VCaP (cell line): ENCODE results near the gene SPATA2L.
A peak's percentile ranks its signal among the peaks of the same experiment; 100 is the strongest.
"Not testable (repeated sequence)": the region's sequence is repeated elsewhere in the genome, so short reads cannot be mapped to it uniquely, and the experiment has no call there.

ENCODE experiments used
- H3K27ac ChIP-seq: fragments of 450-650 bp; 2 replicates; pipeline ENCODE4 v1.5.1; 2017
- TF ChIP-seq, protein P1 (sequence below): fragments of 450-650 bp; conservative IDR thresholded peaks from 2 replicates; pipeline ENCODE4 v1.5.1; 2017; ENCODE audit warnings: mild to moderate bottlenecking, moderate library complexity

The SPATA2L gene

DNA sequence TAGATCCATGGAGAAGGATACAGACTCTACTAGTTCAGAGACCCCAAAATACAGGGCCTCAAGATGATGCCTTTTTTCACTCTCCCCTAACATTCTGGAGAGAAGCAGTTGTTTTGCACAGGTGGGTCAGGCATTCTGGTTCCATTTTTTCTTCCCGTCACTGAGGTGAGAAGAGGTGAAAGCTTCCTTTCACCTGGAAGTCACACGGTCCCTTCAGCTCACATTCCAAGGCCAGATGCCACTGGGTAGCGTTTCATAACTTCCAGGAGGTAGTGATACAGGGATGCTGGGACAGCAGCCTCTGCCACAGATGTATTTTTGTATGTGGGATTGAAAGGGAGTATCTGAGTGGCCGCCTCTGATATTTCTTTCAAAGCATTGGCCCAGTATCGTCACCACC is 13.1 kb downstream of the SPATA2L start:
- no peak overlapping the region for H3K27ac ChIP-seq
- TF ChIP-seq, protein P1, sequence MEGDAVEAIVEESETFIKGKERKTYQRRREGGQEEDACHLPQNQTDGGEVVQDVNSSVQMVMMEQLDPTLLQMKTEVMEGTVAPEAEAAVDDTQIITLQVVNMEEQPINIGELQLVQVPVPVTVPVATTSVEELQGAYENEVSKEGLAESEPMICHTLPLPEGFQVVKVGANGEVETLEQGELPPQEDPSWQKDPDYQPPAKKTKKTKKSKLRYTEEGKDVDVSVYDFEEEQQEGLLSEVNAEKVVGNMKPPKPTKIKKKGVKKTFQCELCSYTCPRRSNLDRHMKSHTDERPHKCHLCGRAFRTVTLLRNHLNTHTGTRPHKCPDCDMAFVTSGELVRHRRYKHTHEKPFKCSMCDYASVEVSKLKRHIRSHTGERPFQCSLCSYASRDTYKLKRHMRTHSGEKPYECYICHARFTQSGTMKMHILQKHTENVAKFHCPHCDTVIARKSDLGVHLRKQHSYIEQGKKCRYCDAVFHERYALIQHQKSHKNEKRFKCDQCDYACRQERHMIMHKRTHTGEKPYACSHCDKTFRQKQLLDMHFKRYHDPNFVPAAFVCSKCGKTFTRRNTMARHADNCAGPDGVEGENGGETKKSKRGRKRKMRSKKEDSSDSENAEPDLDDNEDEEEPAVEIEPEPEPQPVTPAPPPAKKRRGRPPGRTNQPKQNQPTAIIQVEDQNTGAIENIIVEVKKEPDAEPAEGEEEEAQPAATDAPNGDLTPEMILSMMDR = no peak

DNA sequence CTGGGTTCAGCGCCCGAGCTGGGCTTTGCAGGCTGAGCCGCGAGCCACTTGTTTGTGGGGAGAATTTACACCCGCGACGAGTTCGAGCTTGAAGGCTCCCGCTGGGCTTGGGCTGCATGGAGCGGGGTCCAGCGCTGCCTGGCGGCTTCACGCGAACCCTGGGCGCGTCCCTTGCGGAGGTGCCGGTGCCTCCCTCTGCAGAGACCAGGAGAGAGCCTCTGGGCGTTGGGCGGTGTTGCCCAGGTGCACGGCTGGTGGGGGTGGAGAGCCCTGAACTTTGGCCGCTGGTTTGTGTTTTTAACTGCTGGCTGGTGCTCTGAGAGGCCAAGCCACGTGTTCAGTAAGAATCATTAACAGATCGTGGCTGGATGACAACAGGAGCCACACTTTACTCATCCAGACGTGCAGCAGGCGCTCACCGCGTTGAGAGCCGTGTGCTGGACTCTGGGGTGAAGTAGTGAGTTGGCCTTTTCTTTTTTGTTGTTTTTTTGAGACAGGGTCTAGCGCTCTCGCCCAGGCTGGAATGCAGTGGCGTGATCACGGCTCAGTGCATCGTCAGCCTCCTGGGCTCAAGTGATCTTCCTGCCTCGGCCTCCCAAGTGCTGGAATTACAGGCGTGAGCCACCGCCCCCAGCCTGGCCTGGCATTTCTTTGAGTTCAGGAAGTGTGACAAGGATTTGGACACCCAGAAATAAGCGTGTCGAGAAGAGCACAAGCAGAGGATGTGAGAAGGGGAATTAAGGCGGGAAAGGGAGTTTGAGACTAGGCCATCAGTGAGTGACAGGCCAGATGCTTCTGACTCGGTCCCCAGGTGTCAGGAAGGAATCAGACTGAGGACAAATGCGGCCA is 14.2 kb downstream of the SPATA2L start:
- H3K27ac ChIP-seq = peak overlapping the region; percentile 59
- TF ChIP-seq, protein P1 = no peak

DNA sequence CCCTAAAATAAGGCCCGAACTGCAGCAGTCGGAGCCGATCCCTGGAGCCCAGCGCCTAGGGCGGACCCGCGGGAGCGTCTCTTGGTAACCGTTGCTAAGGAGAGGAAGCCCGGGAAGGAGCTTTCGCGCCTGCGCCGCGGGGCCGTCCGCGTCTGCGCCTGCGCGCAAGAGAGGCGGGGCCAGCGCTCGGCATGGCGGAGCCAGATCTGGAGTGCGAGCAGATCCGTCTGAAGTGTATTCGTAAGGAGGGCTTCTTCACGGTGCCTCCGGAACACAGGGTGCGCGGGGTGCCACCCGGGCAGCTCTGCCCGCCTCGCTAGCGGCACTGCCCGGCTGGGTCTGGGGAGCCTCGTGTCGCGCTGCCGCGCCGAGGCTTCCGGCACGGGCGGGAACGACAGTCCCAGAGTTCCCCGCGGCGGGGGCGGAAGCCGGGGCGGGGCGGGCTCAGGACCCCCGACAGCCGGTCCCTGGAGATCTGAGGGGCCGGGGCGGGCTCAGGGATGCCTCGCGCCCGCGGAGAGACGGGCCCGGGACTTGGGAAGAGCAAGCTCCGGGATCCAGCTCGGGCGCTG is 14.9 kb downstream of the SPATA2L start, which contains the start of gene CDK10:
Gene CDK10 (plus strand): TSS at position 170 of the 572 bp plus-strand sequence. CDS start 22 bp downstream, at position 192.
- TF ChIP-seq, protein P1 = no peak
- H3K27ac ChIP-seq = peak within 1 kb of the TSS; percentile 59

DNA sequence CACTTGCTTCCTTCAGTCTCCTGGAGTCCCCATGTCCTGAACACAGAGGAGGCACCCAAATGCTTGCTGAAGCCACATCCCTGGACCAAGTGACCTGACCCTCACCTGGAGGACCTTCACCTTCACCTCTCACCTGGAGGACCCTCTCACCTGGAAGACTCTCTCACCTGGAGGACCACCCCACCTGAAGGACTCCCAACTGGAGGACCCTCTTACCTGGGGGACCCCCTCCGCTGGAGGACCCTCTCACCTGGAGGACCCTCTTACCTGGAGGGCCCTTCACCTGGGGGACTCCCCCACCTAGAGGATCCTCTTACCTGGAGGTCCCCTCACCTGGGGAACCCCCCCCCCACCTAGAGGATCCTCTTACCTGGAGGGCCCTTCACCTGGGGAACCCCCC is 15.6 kb downstream of the SPATA2L start:
- H3K27ac ChIP-seq = no peak overlapping the region
- TF ChIP-seq, protein P1 = no peak

DNA sequence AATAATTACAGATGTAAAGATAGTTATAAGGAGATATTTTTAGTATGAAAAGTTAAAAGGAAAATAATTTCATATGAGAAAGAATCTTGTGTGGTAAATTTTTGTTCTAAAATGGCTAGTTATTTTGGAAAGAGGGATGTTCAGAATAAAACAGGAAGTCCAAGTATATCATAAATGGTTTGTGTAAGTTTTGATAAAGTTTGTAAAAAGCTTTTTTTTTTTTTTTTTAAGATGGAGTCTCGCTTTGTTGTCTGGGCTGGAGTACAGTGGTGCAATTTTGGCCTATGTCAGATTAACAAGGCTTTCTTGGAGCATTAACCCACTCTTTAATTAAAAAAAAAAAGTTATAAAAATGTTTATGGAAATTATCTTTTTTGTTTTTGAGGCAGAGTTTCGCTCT is 23.2 kb downstream of the SPATA2L start:
- TF ChIP-seq, protein P1 = no peak
- no peak overlapping the region for H3K27ac ChIP-seq

DNA sequence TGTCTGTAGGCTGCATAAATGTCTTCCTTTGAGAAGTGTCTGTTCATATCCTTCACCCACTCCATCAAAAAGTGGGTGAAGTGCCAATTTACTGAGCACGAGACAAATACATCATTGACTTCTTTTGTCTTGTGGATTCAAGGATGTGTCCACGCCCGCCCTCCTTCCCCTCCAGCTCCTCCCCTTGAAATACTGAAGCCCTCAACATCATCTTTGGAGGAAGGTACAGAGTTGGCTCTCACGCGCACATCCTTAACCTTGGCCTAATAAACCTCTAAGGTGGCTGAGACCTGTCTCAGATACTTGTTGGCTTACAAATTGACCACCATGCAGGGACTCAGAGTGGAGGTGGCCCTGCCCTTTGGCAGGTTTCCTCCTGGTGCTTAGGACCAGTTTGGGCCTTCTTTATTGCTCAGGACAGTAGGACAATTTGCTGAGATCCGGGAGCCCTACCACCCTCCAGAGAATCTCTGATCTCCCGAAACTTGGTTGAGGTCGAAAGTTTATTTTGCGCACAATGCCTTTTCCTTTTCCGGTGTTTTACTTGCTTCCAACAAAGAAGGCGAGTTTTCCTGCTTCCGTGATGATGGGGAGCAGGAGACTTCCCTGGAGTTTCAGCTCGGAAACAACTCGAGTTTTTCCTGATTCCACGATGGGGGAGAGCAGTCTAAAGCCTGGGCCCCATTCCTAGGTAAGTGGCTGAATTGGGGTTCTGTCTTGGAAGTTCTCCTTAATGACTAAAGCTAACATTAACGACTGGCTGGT is 29.1 kb downstream of the SPATA2L start:
- H3K27ac ChIP-seq = no peak overlapping the region
- TF ChIP-seq, protein P1 = no peak

DNA sequence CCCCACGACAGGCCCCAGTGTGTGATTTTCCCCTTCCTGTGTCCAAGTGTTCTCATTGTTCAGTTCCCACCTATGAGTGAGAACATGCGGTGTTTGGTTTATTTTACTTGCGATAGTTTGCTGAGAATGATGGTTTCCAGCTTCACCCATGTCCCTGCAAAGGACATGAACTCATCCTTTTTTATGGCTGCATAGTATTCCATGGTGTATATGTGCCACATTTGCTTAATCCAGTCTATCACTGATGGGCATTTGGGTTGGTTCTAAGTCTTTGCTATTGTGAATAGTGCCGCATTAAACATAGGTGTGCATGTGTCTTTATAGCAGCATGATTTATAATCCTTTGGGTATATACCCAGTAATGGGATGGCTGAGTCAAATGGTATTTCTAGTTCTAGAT is 29.9 kb downstream of the SPATA2L start:
- H3K27ac ChIP-seq = not testable (repeated sequence)
